Measurements from ENCODE around the gene DCDC2C. TPM values are rescaled to one million over a fixed set of nuclear protein-coding genes. Genes with fewer than 3 reads are reported as not detected.

Gene DCDC2C
- polyA plus RNA-seq, 3 donors, result not detected

- H3K9ac ChIP-seq (ENCODE audit: insufficient read depth, low read length, poor library complexity, severe bottlenecking), result no peak overlapping the region
- H4K20me1 ChIP-seq (ENCODE audit: insufficient read depth, low read length), result no peaks in the 10 kb centered on the region
- H3K27ac ChIP-seq (ENCODE audit: low read depth in 1 of 2, low read length in 2 of 2), result no peak overlapping the region
- no peak overlapping the region for H2AFZ ChIP-seq (ENCODE audit: insufficient read depth, low read depth, low read length, poor library complexity, severe bottlenecking)
- Mint-ChIP-seq H3K27ac (no peak overlapping the region), H3K9me3 (peaks cover 0 to 7% (median 4%) of the 10 kb centered on the region in 7 donors), H3K4me3 (peak overlapping the region in 1 of 2 donors; percentile 2), H3K27me3 (ENCODE audit: low read depth in 3 of 3) (peaks cover 15 to 27% (median 18%) of the 10 kb centered on the region in 3 donors), H3K36me3 (no peaks in the 10 kb centered on the region), H3K4me1 (peaks cover 3% of the 10 kb centered on the region)
- H3K4me1 ChIP-seq (ENCODE audit: control insufficient read depth in 1 of 2, insufficient read depth in 2 of 2, low read length in 2 of 2), result peaks cover 2 to 5% of the 10 kb centered on the region in 2 donors
- H3K4me3 ChIP-seq (replicated peaks in 1 of 3; ENCODE audit: low read depth in 2 of 3, low read length in 3 of 3), result no peak overlapping the region
- H3K27me3 ChIP-seq (ENCODE audit: control insufficient read depth in 2 of 2, insufficient read depth in 2 of 2, low read length in 2 of 2), result peaks cover 0 to 4% of the 10 kb centered on the region in 2 donors
- DNase-seq, result no peak
- H3K79me2 ChIP-seq (ENCODE audit: insufficient read depth, low read length), result no peaks in the 10 kb centered on the region
- no peak for TF ChIP-seq CTCF (IDR thresholded peaks at IDR 0.05)
- no peak overlapping the region for H3K4me2 ChIP-seq (replicated peaks; ENCODE audit: extremely low read depth, low read length, poor library complexity, severe bottlenecking)
- no peaks in the 10 kb centered on the region for H3K9me3 ChIP-seq (replicated peaks in 1 of 2; ENCODE audit: control insufficient read depth in 1 of 2, insufficient read depth in 1 of 2, low read length in 2 of 2)
- intact Hi-C loops (cut with micrococcal nuclease), result no loop called here
- WGBS (ENCODE audit: insufficient coverage), result 74% methylated on average over 16 of the region's 24 CpGs
- H3K36me3 ChIP-seq (replicated peaks in 1 of 2; ENCODE audit: control insufficient read depth in 1 of 2, insufficient read depth in 2 of 2, low read length in 2 of 2), result no peaks in the 10 kb centered on the region
Observed at GRCh38 chr2:3778851-3779495, 75.6 kb downstream of the DCDC2C start.

GRCh38 chr2:3779496-3780049 is 76.2 kb downstream of the DCDC2C start:
- Mint-ChIP-seq H3K27me3 (ENCODE audit: low read depth in 3 of 3) (peaks cover 15 to 27% (median 18%) of the 10 kb centered on the region in 3 donors), H3K4me3 (peak overlapping the region in 1 of 2 donors; percentile 2), H3K36me3 (no peaks in the 10 kb centered on the region), H3K27ac (no peak overlapping the region), H3K9me3 (peaks cover 0 to 7% (median 4%) of the 10 kb centered on the region in 7 donors), H3K4me1 (peaks cover 3% of the 10 kb centered on the region)
- H3K9me3 ChIP-seq (replicated peaks in 1 of 2; ENCODE audit: control insufficient read depth in 1 of 2, insufficient read depth in 1 of 2, low read length in 2 of 2), result no peaks in the 10 kb centered on the region
- H2AFZ ChIP-seq (ENCODE audit: insufficient read depth, low read depth, low read length, poor library complexity, severe bottlenecking), result no peak overlapping the region
- H4K20me1 ChIP-seq (ENCODE audit: insufficient read depth, low read length), result no peaks in the 10 kb centered on the region
- H3K79me2 ChIP-seq (ENCODE audit: insufficient read depth, low read length), result no peaks in the 10 kb centered on the region
- intact Hi-C loops (cut with micrococcal nuclease), result no loop called here
- no peak for TF ChIP-seq CTCF (IDR thresholded peaks at IDR 0.05)
- H3K36me3 ChIP-seq (replicated peaks in 1 of 2; ENCODE audit: control insufficient read depth in 1 of 2, insufficient read depth in 2 of 2, low read length in 2 of 2), result no peaks in the 10 kb centered on the region
- H3K4me1 ChIP-seq (ENCODE audit: control insufficient read depth in 1 of 2, insufficient read depth in 2 of 2, low read length in 2 of 2), result peaks cover 2 to 5% of the 10 kb centered on the region in 2 donors
- H3K4me3 ChIP-seq (replicated peaks in 1 of 3; ENCODE audit: low read depth in 2 of 3, low read length in 3 of 3), result no peak overlapping the region
- H3K4me2 ChIP-seq (replicated peaks; ENCODE audit: extremely low read depth, low read length, poor library complexity, severe bottlenecking), result no peak overlapping the region
- DNase-seq, result no peak
- WGBS (ENCODE audit: insufficient coverage), result 71% methylated on average over 9 of the region's 10 CpGs
- H3K9ac ChIP-seq (ENCODE audit: insufficient read depth, low read length, poor library complexity, severe bottlenecking), result no peak overlapping the region
- peaks cover 0 to 4% of the 10 kb centered on the region in 2 donors for H3K27me3 ChIP-seq (ENCODE audit: control insufficient read depth in 2 of 2, insufficient read depth in 2 of 2, low read length in 2 of 2)
- no peak overlapping the region for H3K27ac ChIP-seq (ENCODE audit: low read depth in 1 of 2, low read length in 2 of 2)

Data from CD14-positive monocyte (primary cell).